K562 (cell line): ENCODE data around the gene NFE2. TPM values are rescaled to one million over a fixed set of nuclear protein-coding genes. Genes with fewer than 3 reads are reported as not detected.

ENCODE experiments used
- ATAC-seq: fragments of 200-7000 bp; cut with Tn5 transposase; 3 replicates; pipeline ENCODE4 v1.9.1; 2020; ENCODE audit warnings: moderate library complexity
- BruUV-seq: library from RNA; stranded (reverse); fragments of 400-500 nt; replicated peaks from 2 replicates; lab custom pipeline; 2021; lab: Mats Ljungman, UMichigan
- CTCF ChIA-PET: fragments of 300-600 bp; formaldehyde crosslinking; extraction: SDS; loops from one replicate; lab custom pipeline; 2021; ENCODE audit warnings: low intra/inter-chr PET ratio; lab: Yijun Ruan, JAX
- POLR2A ChIA-PET: fragments of 300-600, 350-650 bp; sonication (Branson Sonifier 250); formaldehyde crosslinking; extraction: SDS; loops from one replicate; lab custom pipeline; 2021; ENCODE audit warnings: antibody characterized with exemption, inconsistent platforms; lab: Yijun Ruan, JAX
- DNase-seq, 4 experiments: peaks; one replicate each; pipeline versions ENCODE4 v3.0.0 to v3.0.0-alpha.2; 2011 to 2018; ENCODE audit warnings: low spot score in 3 of 4, mixed read lengths in 3 of 4; ENCODE audit errors: extremely low read depth in 1 of 4
- FAIRE-seq: peaks from 2 replicates; lab custom pipeline; 2011; peaks lifted over from hg19 to GRCh38; lab: Jason Lieb, UNC
- H2AFZ ChIP-seq: 2 replicates; pipeline ENCODE4 v1.6.0; 2011; ENCODE audit warnings: low read depth, low read length, control low read depth, inconsistent platforms
- H3K27ac ChIP-seq: fragments of 200-600 bp; 3 replicates; pipeline ENCODE4 v1.8.0; 2011; ENCODE audit warnings: low read depth, mild to moderate bottlenecking, control low read depth, inconsistent platforms, low read length, moderate library complexity, mixed read lengths; ENCODE audit errors: extremely low read depth
- H3K27me3 ChIP-seq, 2 experiments: fragments of 300-600 bp in 1 of 2; 2 replicates in 1 of 2; 3 replicates in 1 of 2; pipeline versions ENCODE4 v1.6.0 to v1.8.0; 2011; ENCODE audit warnings: inconsistent platforms in 2 of 2, low read length in 2 of 2, mild to moderate bottlenecking in 1 of 2, mixed read lengths in 1 of 2, moderate library complexity in 1 of 2; ENCODE audit not compliant: control insufficient read depth in 2 of 2, insufficient read depth in 2 of 2
- H3K36me3 ChIP-seq: fragments of 300-600 bp; 3 replicates; pipeline ENCODE4 v1.8.0; 2011; ENCODE audit warnings: mild to moderate bottlenecking, low read length, inconsistent platforms; ENCODE audit not compliant: control insufficient read depth, insufficient read depth
- H3K4me1 ChIP-seq, 2 experiments: fragments of 200-600 bp in 1 of 2; replicated peaks in 1 of 2; 2 replicates in 1 of 2; 3 replicates in 1 of 2; pipeline versions ENCODE4 v1.5.1 to v1.8.0; 2011; ENCODE audit warnings: inconsistent platforms in 2 of 2, low read length in 2 of 2, mild to moderate bottlenecking in 1 of 2, mixed read lengths in 1 of 2, moderate library complexity in 1 of 2; ENCODE audit not compliant: control insufficient read depth in 2 of 2, insufficient read depth in 2 of 2
- H3K4me2 ChIP-seq: 2 replicates; pipeline ENCODE4 v1.6.1; 2011; ENCODE audit warnings: low read length, control low read depth, inconsistent platforms, mixed read lengths; ENCODE audit not compliant: insufficient read depth
- H3K4me3 ChIP-seq: fragments of 200-600 bp; sonication (generic), shearing (Covaris generic); 2 replicates; pipeline ENCODE4 v1.5.1; 2016; ENCODE audit warnings: control low read depth, inconsistent platforms
- H3K79me2 ChIP-seq: fragments of 200-600 bp; 3 replicates; pipeline ENCODE4 v1.8.0; 2011; ENCODE audit warnings: low read length, inconsistent platforms; ENCODE audit not compliant: control insufficient read depth, insufficient read depth
- H3K9ac ChIP-seq, 2 experiments: 2 replicates each; pipeline versions ENCODE4 v1.6.0 to v1.6.1; 2011; ENCODE audit warnings: low read depth in 2 of 2, low read length in 2 of 2, control low read depth in 1 of 2, inconsistent platforms in 1 of 2, mild to moderate bottlenecking in 1 of 2, mixed read lengths in 1 of 2; ENCODE audit not compliant: insufficient read depth in 1 of 2
- H3K9me1 ChIP-seq: one replicate; pipeline ENCODE4 v1.6.0; 2011; ENCODE audit warnings: inconsistent platforms, mild to moderate bottlenecking, low read length, moderate library complexity; ENCODE audit not compliant: control insufficient read depth, insufficient read depth
- H3K9me3 ChIP-seq: replicated peaks from 2 replicates; pipeline ENCODE4 v1.5.1; 2011; ENCODE audit warnings: low read depth, low read length, inconsistent platforms; ENCODE audit not compliant: control insufficient read depth, insufficient read depth
- H4K20me1 ChIP-seq: replicated peaks from 2 replicates; pipeline ENCODE4 v1.6.1; 2011; ENCODE audit warnings: low read length, inconsistent platforms, mixed read lengths; ENCODE audit not compliant: control insufficient read depth, insufficient read depth
- CHD1 ChIP-seq: fragments of 200-600 bp; sonication (generic); IDR thresholded peaks from one replicate; pipeline ENCODE4 v1.6.1; 2012; ENCODE audit warnings: mild to moderate bottlenecking, moderate library complexity, low read length, inconsistent platforms
- DACH1 ChIP-seq: fragments of 450-650 bp; IDR thresholded peaks from 2 replicates; pipeline ENCODE4 v1.6.1; 2018; ENCODE audit not compliant: partially characterized antibody
- LARP7 ChIP-seq: fragments of 450-650 bp; IDR thresholded peaks from 2 replicates; pipeline ENCODE4 v1.6.1; 2016
- SIN3A ChIP-seq, 2 experiments: fragments of 150-350 bp in 1 of 2; IDR thresholded peaks; 2 replicates each; pipeline ENCODE4 v1.6.1; 2011 to 2016; ENCODE audit warnings: borderline replicate concordance in 2 of 2, low read depth in 2 of 2, low read length in 2 of 2, mild to moderate bottlenecking in 2 of 2, moderate library complexity in 2 of 2; ENCODE audit not compliant: control insufficient read depth in 1 of 2
- SP1 ChIP-seq: sonication (generic); formaldehyde crosslinking; IDR thresholded peaks from 2 replicates; pipeline ENCODE4 v1.8.1; 2022; ENCODE audit warnings: mild to moderate bottlenecking, missing genetic modification reagents
- SUPT5H ChIP-seq: fragments of 450-650 bp; IDR thresholded peaks from 2 replicates; pipeline ENCODE4 v1.6.1; 2016
- TAL1 ChIP-seq: fragments of 450-650 bp; IDR thresholded peaks from 2 replicates; pipeline ENCODE4 v1.6.1; 2016; ENCODE audit warnings: mild to moderate bottlenecking
- ZFPM2 ChIP-seq: fragments of 250-450 bp; sonication (Bioruptor Pico); IDR thresholded peaks from 2 replicates; pipeline ENCODE4 v1.5.1; 2022; ENCODE audit warnings: mild to moderate bottlenecking
- ZNF384 ChIP-seq: IDR thresholded peaks from 2 replicates; pipeline ENCODE4 v1.6.1; 2012; ENCODE audit warnings: low read depth, low read length, improper control_type of control experiment
- WGBS: fragments of 100-300 bp; shearing (Covaris generic); methylation state at CpG from one replicate; pipeline ENCODE4 v1.1.6; 2016; ENCODE audit warnings: low coverage, mixed read lengths; ENCODE audit not compliant: insufficient coverage; ENCODE audit errors: missing lambda C conversion rate; 5-methylcytosine and 5-hydroxymethylcytosine counted together
- in situ Hi-C: fragments of 300-500 bp; cut with MboI; formaldehyde crosslinking; loops from 4 replicates; pipeline ENCODE4 v1.15.0; 2018; ENCODE audit warnings: inconsistent platforms, mixed read lengths
- intact Hi-C: fragments of 100-400 bp; cut with micrococcal nuclease; formaldehyde crosslinking; loops from 2 replicates; pipeline ENCODE4 v1.14.2; 2022
- polyA plus RNA-seq, 8 experiments: library from polyadenylated mRNA; depleted of rRNA in 4 of 8; stranded (reverse) in 5 of 8; unstranded in 3 of 8; fragments of >200 nt; fragmentation: Nextera tagmentation in 2 of 8; fragmentation: Illumina TruSeq in 1 of 8; extraction: Ambion mirVana in 2 of 8; extraction: Trizol in 1 of 8; gene quantifications; 2 replicates each; pipeline versions ENCODE4 v1.2.1 to v1.2.3, GENCODE V29; 2011 to 2014; ENCODE audit warnings: inconsistent platforms in 1 of 8, missing spikeins in 1 of 8
- total RNA-seq, 7 experiments: library from RNA; depleted of rRNA in 6 of 7; stranded (reverse); fragments of >200 nt in 6 of 7; fragmentation: Illumina TruSeq in 2 of 7; extraction: Trizol in 2 of 7; gene quantifications; 2 replicates each; pipeline versions ENCODE4 v1.2.1 to v1.2.3, GENCODE V29; 2011 to 2021; ENCODE audit warnings: low replicate concordance in 1 of 7
- TF ChIP-seq, protein P1 (sequence below): sonication (generic); formaldehyde crosslinking; IDR thresholded peaks from 2 replicates; pipeline ENCODE4 v1.8.0; 2022; ENCODE audit warnings: mild to moderate bottlenecking, missing genetic modification reagents
- TF ChIP-seq, protein P2 (sequence below), 2 experiments: fragments of 450-650 bp; IDR thresholded peaks; 2 replicates each; pipeline ENCODE4 v1.6.1; 2016
- TF ChIP-seq, protein P3 (sequence below): fragments of 200-800 bp; sonication (Bioruptor generic); IDR thresholded peaks from 2 replicates; pipeline ENCODE4 v1.6.1; 2017; ENCODE audit warnings: missing genetic modification characterization, missing compliant biosample characterization

NFE2 gene
- total and polyA plus RNA-seq, 9 of the 15 experiments (the other 6 are each of a cell fraction or from before 2014, with no cell fraction given), result 12.3 to 282 (median 208) TPM

DNA sequence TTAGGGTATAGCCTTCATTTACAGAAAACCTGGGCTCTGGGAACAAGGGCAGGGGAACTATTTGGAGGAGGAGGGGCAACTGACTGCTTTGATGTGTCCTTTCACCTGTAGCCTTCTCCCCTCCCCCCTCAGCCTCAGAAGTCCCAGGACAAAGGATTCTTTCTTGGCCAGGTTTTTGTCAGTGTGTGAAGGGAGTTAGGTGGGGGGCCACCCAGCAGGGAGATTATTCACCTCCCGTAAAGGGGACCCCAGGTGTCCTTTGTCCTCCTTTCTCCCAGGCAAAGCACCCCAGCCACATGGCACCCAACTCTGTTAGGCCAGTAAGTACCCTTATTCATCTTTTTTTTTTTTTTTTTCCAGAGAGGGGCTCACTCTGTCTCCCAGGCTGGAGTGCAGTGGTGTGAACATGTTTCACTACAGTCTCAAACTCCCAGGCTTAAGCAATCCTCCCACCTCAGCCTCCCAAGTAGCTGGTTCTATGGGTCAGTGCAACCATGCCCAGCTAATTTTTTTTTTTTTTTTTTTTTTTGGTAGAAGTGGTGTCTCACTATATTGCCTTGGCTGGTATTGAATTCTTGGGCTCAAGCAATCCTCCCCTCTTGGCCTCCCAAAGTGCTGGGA is 723 bp upstream of the NFE2 start (continued):
- TF ChIP-seq, protein P1, sequence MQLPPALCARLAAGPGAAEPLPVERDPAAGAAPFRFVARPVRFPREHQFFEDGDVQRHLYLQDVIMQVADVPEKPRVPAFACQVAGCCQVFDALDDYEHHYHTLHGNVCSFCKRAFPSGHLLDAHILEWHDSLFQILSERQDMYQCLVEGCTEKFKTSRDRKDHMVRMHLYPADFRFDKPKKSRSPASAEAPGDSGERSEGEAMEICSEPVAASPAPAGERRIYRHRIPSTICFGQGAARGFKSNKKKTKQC (CRISPR knock-in tag), result no peak
- TF ChIP-seq ZNF384 (peak; percentile 33; the same call in 1 of the 2 replicates), TAL1 (no peak), SP1 (CRISPR knock-in tag) (no peak), LARP7 (0 out of 2 replicates have a peak, but pooled peaks have one; percentile 15)

DNA sequence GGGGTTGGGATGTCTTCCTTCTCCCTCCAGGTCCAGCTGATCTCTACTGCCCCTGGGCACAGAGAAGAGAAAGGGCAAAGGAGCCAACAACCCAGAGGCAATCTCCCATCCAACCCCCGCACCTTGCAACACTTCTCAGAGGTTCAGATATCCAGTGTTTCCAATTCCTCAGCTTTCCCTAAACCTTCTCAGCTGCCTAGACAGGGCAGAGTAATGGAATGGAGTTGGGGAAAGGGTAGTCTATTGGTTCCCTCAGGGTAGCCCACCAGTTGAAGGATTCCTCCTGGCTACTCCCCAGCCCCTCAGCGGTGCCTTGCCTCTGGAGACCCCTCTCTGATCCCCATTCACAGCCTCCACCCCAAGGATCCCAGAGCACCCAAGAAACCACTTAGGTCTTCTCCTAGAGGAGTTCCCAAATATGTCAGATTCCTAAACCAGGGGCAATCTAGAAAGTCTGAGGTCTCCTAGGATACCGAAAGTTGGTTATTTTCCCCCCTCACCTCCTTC is 537 bp downstream of the NFE2 start:
- ATAC-seq, result no peak
- in situ Hi-C loops, result no loop called here
- POLR2A ChIA-PET, result interaction anchor here (0.5 to 4.1 kb wide), 9 partner anchors 9 to 639 kb away, joined by 3 to 19 read pairs (median 8); partner anchors contain the start of genes CBX5, COPZ1 and HNRNPA1

More for the DNA sequence above, 537 bp downstream of the NFE2 start:
- Histone ChIP-seq H3K9me1 (no peaks in the 10 kb centered on the region), H3K27me3 (no peaks in the 10 kb centered on the region), H4K20me1 (no peaks in the 10 kb centered on the region), H3K4me2 (peak overlapping the region; percentile 100), H3K9ac (peak overlapping the region; percentile 92 to 93), H3K36me3 (peaks cover 41% of the 10 kb centered on the region), H3K79me2 (peaks cover 93% of the 10 kb centered on the region), H3K4me3 (peak overlapping the region; percentile 78), H3K9me3 (no peaks in the 10 kb centered on the region), H3K4me1 (peaks cover 23 to 33% of the 10 kb centered on the region in 2 experiments), H3K27ac (peak overlapping the region; percentile 88), H2AFZ (no peak overlapping the region)
- no peak for FAIRE-seq
- no peak for DNase-seq
- intact Hi-C loops, result no loop called here
- CTCF ChIA-PET, result interaction anchor here (0.7 kb wide), 1 partner anchor 1942 kb away, joined by 3 read pairs; no protein-coding TSS in a partner anchor
- peak in 1 of 2 experiments; percentile 39; a peak in 1 of 4 replicates for TF ChIP-seq SIN3A (IDR thresholded peaks at IDR 0.05; ENCODE audit: borderline replicate concordance in 2 of 2, control insufficient read depth in 1 of 2, low read depth in 2 of 2, low read length in 2 of 2)
- TF ChIP-seq, protein P2, sequence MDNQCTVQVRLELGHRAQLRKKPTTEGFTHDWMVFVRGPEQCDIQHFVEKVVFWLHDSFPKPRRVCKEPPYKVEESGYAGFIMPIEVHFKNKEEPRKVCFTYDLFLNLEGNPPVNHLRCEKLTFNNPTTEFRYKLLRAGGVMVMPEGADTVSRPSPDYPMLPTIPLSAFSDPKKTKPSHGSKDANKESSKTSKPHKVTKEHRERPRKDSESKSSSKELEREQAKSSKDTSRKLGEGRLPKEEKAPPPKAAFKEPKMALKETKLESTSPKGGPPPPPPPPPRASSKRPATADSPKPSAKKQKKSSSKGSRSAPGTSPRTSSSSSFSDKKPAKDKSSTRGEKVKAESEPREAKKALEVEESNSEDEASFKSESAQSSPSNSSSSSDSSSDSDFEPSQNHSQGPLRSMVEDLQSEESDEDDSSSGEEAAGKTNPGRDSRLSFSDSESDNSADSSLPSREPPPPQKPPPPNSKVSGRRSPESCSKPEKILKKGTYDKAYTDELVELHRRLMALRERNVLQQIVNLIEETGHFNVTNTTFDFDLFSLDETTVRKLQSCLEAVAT (IDR thresholded peaks at IDR 0.05), result peak in 1 of 2 experiments; percentile 7; a peak in 1 of 4 replicates
- no peak for TF ChIP-seq ZFPM2 (CRISPR knock-in tag)
- TF ChIP-seq CHD1, result peak; percentile 86
- no peak for TF ChIP-seq SUPT5H
- TF ChIP-seq, protein P3, sequence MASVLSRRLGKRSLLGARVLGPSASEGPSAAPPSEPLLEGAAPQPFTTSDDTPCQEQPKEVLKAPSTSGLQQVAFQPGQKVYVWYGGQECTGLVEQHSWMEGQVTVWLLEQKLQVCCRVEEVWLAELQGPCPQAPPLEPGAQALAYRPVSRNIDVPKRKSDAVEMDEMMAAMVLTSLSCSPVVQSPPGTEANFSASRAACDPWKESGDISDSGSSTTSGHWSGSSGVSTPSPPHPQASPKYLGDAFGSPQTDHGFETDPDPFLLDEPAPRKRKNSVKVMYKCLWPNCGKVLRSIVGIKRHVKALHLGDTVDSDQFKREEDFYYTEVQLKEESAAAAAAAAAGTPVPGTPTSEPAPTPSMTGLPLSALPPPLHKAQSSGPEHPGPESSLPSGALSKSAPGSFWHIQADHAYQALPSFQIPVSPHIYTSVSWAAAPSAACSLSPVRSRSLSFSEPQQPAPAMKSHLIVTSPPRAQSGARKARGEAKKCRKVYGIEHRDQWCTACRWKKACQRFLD, result peak; percentile 32; the same call in 1 of the 2 replicates
- TF ChIP-seq DACH1, result peak; percentile 25
- WGBS, result 0% methylated on average over 3 of the region's 3 CpGs
- TSS peak; percentile 52 for BruUV-seq
